ENCODE results near the gene GRB7. TPM values are rescaled to one million over a fixed set of nuclear protein-coding genes. Genes with fewer than 3 reads are reported as not detected.

GRB7 gene
- total and polyA plus RNA-seq, 12 donors: 0.06 to 1.2 (median 0.25) TPM; not detected in 5

DNA sequence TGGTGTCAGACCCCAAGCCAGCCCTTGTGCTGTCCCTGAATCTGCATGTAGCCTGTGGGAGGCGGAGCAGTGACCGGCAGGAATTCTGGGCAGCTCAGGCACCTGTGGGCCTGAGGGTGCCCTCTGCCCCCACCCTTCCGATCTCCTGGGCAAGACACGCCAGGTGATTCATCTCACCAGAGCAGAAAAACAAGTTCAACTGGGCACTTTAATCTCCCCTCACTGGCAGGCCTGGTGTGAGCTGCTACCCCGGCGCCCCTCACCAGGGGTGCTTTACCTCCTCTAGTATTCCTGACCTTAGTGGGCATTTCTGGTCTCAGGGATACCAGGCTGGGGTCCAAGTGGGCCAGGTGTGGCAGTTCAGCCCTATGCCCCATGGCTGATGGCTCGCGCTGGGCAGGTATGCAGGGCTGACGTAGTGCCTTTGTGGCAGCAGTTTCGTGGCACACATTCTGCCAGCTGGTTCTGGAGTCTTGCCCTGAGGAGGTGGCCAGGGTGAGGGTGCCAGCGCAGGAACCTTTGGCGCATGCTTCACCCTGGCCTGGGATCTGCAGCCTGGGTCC, 31.9 kb upstream of the GRB7 start:
- 76 to 93% (median 85%) methylated on average over 3 to 12 of the region's 12 CpGs for WGBS, 4 donors

GRCh38 chr17:39706383-39706782, 31.4 kb upstream of the GRB7 start:
- no peaks in the 10 kb centered on the region for H3K4me1 ChIP-seq (replicated peaks in 1 of 2)
- 78 to 92% (median 86%) methylated on average over 2 to 8 of the region's 8 CpGs for WGBS, 4 donors
- H3K4me3 ChIP-seq: no peak overlapping the region
- H3K27ac ChIP-seq: no peak overlapping the region
- H3K27me3 ChIP-seq: no peaks in the 10 kb centered on the region
- H3K36me3 ChIP-seq (replicated peaks in 1 of 2): no peaks in the 10 kb centered on the region
- TF ChIP-seq CTCF (IDR thresholded peaks at IDR 0.05) (no peak), POLR2A (IDR thresholded peaks at IDR 0.05) (no peak)
- no peaks in the 10 kb centered on the region for H3K9me3 ChIP-seq (replicated peaks in 1 of 3)
- intact Hi-C loops (cut with DNase I): no loop called here
- DNase-seq: no peak

More for the DNA sequence above, 31.9 kb upstream of the GRB7 start:
- TF ChIP-seq POLR2A (IDR thresholded peaks at IDR 0.05): no peak
- no peak for TF ChIP-seq CTCF (IDR thresholded peaks at IDR 0.05)
- H3K27me3 ChIP-seq: no peaks in the 10 kb centered on the region
- H3K36me3 ChIP-seq (replicated peaks in 1 of 2): no peaks in the 10 kb centered on the region
- no peaks in the 10 kb centered on the region for H3K9me3 ChIP-seq (replicated peaks in 1 of 3)
- no peaks in the 10 kb centered on the region for H3K4me1 ChIP-seq (replicated peaks in 1 of 2)
- H3K4me3 ChIP-seq: no peak overlapping the region
- peak overlapping the region in 1 of 5 donors; percentile 10 for H3K27ac ChIP-seq
- DNase-seq: no peak
- intact Hi-C loops (cut with DNase I): no loop called here

DNA sequence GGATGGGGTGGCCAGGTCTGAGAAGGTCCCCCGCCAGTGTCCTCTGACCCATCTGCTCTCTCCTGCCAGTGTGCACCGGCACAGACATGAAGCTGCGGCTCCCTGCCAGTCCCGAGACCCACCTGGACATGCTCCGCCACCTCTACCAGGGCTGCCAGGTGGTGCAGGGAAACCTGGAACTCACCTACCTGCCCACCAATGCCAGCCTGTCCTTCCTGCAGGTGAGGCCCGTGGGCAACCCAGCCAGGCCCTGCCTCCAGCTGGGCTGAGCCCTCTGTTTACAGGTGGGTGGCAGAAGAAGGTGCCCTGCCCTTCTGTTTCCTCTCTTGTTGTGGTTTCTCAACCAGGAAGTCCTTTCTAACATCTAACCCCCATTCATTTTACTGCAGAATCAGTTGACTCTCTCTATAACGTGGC, 30.8 kb upstream of the GRB7 start:
- Histone ChIP-seq H3K4me1 (replicated peaks in 1 of 2) (no peaks in the 10 kb centered on the region), H3K9me3 (replicated peaks in 1 of 3) (no peaks in the 10 kb centered on the region), H3K27me3 (no peaks in the 10 kb centered on the region), H3K27ac (no peak overlapping the region), H3K4me3 (no peak overlapping the region), H3K36me3 (replicated peaks in 1 of 2) (no peaks in the 10 kb centered on the region)
- intact Hi-C loops (cut with DNase I): no loop called here
- TF ChIP-seq CTCF (IDR thresholded peaks at IDR 0.05) (no peak), POLR2A (IDR thresholded peaks at IDR 0.05) (no peak)
- WGBS, 4 donors: 65 to 89% (median 85%) methylated on average over 2 to 7 of the region's 7 CpGs
- no peak for DNase-seq

GRCh38 chr17:39709319-39709997, 28.3 kb upstream of the GRB7 start:
- Histone ChIP-seq H3K9me3 (replicated peaks in 1 of 3) (no peaks in the 10 kb centered on the region), H3K4me3 (no peak overlapping the region), H3K4me1 (replicated peaks in 1 of 2) (no peaks in the 10 kb centered on the region), H3K27me3 (no peaks in the 10 kb centered on the region), H3K27ac (no peak overlapping the region), H3K36me3 (replicated peaks in 1 of 2) (no peaks in the 10 kb centered on the region)
- no peak for DNase-seq
- TF ChIP-seq POLR2A (IDR thresholded peaks at IDR 0.05) (no peak), CTCF (IDR thresholded peaks at IDR 0.05) (no peak)
- 80 to 89% (median 86%) methylated on average over 13 to 14 of the region's 14 CpGs for WGBS, 4 donors
- intact Hi-C loops (cut with DNase I): no loop called here
